GM19035 (cell line): ENCODE results near the gene ZNF385B.

ENCODE experiments used
- ATAC-seq: cut with Tn5 transposase; IDR thresholded peaks from one replicate; pipeline ENCODE4 v1.9.1; 2021; ENCODE audit not compliant: unreplicated experiment

The ZNF385B gene

DNA sequence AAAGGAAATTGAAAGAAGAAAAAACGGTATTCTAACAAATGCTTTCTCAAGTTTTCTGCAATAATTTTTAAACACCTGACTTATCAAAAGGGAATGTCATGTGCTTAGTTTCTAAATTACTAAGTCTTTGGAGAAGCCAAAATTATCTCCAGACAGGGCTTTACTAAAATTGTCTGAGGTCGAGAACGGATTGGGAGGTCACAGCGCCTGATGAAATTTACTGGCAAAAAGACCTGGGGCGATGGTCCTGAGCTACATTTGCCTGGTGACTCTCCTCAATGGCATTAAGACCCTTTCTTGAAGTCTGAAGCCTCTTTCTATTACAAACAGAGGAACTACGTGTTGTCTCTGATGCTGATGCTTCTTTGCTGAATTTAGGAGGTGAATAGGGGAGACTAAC, 305.0 kb downstream of the ZNF385B start:
- no peak for ATAC-seq

DNA sequence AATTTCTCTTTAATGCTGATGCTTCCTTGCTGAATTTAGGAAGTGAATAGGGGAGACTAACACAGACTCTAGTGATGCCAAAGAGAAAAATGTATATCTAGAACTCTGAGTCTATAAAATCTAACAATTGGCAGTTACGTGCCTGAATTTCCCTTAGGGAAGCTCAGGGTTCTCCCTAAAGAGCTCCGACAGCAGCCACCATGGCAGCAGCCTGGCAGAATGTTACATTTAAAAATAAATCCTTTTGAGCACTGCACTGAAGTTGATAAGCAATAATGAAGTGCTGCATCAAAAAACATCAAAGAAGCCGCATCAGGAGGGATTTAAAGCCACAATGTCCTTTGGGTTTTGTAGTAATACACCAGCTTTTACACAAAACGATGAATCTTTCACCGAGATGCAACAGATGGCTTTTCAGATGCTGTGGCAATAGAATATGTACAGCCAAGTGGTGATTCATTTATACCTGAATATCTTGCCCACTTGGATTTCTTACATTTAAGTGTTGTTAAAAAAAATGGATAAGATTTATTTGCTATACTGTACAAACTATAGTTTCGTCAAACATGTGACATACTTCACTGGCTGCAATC, 305.6 kb downstream of the ZNF385B start:
- ATAC-seq = no peak

DNA sequence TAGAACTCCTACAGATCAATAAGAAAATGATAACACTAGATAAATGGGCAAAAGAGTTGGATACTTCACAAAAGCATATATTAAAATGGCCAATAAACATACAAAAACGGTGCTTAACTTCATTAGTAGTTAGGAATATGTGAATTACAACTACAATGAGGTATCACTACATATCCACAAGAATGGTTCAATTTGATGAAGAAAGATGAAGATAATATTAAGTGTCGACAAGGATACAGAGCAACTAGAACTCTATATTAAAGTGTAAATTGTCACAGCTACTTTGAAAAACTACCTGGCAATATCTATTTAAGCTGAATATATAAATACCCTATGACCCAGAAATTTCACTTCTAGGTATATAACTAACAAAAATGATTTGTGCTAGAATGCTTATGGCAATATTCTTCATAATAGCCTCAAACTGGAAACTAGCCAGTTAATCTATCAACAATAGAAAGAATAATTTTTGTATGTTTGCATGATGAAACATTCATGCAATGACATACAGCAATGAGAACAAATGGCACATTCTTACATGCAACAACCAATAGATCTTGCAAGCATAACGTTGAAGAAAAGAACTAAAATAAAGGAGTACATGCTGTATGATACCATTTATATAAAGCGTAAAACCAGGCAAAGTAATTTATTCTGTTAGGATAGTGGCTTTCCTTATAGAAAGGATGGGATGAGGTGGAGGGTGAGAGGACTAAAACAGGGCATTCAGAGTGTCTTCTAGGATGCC, 306.6 kb downstream of the ZNF385B start:
- ATAC-seq = no peak

DNA sequence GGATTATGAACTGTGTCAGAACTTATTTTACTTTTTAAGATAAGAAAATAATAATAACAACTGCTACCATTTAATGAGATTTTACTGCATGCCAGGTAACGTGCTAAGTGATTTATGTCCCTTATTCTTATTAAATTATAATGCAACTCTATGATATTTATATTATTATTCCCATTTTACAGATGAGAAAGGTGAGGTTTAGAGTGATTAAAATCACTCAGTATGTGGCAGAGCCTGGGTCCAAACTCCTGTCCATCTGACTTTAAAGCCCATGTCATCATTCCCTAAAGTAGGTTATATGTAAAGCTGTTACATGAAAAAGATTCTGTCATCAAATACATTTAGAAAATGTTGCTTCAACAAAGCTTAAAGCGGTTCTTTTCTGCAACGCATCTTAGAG, 308.0 kb downstream of the ZNF385B start:
- no peak for ATAC-seq

DNA sequence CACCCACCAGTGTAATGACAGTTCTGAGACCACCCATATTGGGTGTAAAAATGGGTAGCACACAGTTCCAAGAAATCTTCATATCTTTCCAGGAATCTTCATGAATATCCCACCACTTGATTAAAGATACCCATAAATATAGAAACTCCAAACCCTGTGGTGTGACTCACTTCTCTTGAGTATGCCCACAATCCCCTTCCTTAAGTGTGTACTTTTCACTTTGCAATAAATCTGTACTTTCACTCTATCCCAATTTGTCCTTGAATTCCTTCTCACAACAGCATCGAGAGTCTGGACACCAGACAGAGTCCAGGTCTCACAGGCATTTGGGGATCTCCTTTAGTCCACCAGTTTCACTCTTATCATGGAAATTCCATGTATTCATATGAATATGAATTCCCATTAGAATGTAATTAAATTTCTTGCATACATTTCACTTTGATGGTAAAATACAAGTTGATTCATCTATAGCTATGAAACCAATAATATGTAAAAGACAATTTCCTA, 309.8 kb downstream of the ZNF385B start:
- ATAC-seq = no peak

DNA sequence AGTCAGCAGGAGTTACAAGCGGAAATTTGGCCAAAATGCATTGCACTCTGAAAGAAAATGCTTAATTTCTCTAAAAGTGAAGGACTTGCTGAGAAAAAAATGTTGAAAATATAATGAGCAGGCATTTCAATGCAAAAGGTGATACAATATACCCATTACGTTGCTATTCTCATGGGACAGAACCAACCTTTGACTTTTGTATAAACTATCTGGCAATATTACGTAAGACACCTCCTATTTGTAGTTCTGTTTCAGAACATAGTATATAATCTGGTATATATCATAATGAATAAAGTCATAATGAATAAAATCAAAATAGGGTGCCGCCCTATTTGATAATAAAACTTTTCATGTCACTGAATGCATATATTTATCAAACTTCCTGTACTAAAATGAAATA, 310.6 kb downstream of the ZNF385B start:
- no peak for ATAC-seq

DNA sequence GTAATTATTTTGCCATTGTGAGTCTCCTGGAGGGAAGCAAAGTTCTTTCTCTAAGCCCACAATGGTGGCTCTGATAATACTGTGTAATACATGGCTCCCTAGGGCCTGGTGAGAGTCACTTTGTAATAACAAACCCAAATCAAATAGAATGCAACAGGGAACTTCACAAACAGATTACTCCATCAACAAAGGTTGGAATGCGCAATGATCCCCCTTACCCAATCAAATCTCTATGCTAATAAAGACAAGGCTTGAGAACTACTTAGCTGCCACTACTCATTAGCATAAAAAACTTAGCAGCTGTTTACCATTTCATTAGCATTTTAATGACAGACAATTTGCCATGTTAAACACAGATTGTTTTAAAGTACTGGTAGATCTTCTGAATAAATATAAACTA, 311.2 kb downstream of the ZNF385B start:
- no peak for ATAC-seq

DNA sequence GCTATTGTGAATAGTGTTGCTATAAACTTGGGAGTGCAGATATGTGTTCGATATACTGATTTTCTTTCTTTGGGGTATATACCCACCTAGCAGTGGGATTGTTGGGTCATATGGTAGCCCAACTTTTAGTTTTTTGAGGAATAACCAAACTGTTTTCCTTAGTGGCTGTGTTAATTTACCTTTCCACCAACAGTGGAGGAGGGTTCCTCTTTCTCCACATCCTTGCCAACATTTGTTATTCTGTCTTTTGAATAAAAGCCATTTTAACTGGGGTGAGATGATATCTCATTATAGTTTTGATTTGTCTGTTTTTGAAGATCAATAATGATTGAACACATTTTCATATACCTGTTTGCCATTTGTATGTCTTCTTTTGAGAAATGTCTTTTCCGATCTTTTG, 314.8 kb downstream of the ZNF385B start:
- ATAC-seq = no peak

DNA sequence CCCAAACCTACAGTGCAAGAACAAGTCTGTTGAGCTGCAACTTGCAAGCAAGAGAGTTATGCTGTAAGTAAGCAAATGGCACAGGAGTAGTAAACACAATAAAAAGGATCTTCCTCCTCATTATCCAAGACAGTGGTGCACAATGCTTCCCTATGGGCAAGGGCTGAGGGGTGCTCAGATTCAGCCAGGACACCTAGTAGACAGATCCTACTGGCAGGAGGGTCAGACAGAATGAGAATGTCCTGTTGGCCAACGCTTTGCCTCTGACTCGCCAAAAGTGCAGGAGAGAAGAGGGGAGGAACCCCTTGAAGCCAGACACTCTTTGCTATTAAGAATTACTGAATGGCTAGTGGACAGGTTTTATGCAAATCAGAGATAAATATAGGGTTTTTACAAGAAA, 316.4 kb downstream of the ZNF385B start:
- ATAC-seq = no peak

DNA sequence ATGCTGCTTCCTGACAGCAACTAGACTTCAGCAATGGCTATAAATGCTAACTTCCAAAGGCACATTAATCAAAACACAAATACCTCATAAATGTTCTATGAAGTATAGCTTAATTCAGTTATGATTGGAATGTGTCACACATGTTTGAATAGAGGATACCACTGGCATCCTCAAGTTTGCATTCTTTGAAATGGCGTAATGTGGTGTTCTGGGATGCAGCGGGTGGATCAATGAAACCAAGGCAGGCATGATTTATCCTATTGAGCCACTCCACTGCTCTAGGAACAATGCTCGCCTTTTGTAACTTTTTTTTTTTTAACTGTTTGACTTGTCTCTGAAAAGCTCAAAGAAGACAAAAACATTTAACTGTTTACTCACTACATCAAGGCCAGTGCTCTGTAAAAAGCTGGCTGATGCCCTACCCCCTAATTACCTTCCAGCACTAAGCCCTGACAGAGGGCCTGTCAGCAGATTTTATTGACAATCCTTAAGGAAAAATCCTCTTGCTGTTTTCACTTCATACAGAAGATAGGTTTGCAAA, 318.0 kb downstream of the ZNF385B start:
- ATAC-seq = no peak

DNA sequence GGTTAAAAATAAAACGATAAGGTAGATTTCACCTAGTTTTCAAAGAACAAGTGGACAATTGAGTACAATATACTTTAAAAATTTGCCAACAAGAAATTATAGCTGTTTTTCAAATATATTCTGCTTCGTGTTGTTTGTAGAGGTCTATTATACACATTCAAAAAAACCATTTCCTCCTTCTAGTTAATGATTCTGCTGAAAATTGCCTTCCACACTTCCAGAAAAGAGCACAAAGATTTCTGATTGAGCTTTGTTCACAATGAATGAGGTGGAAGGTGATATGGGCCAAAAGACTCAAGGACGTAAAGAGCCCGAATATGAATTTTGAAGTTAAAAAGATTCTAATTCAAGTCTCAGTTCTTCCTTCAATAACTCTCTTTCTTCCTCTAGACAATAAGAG, 319.8 kb downstream of the ZNF385B start:
- ATAC-seq = no peak

DNA sequence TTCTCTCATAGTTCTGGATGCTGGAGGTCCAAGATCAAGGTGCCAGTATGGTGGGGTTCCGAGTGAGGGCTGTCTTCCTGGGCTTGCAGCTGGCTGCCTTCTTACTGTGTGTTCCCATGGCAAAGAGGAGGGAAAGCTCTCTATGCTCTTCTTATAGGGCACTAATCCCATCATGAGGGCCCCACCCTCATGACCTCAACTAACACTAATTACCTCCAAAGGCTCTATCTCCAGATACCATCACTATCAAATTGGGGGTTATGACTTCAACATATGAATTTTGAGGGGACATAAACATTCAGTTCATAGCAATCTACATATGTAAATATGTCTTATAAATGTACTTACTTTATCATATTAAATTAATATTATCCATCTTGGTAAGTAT, 322.3 kb downstream of the ZNF385B start:
- ATAC-seq = no peak

DNA sequence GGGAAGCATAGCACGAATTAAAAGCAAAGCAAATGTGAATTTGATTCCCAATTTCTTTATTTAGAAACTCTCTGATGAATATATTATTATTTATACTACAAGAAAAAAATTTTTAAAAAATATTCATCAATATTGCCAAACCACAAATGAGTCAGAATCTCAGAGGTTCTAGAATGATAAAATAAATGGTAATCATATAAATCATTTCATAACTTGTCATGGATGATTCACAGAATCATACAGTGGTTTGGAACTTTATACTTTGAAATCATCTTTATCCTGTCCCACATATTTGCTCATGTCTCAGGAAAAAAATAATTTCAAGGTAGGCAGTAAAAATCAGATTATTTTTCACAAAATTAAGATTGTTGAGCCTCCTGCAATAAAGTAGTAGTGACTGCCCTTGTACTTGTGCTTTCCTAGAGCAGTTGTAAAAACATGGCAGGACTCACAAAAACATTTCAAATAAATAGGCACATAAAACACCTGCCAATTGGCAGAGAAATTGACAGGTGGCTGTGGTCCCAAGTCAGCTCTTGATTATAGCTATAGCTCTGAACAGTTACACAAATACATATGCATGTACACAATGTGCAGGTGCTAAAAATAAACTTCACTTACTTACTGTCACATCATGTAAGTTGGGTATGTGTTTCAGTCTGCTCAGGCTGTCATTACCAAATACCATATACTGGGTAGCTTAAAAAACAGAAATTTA, 322.8 kb downstream of the ZNF385B start:
- ATAC-seq = no peak

DNA sequence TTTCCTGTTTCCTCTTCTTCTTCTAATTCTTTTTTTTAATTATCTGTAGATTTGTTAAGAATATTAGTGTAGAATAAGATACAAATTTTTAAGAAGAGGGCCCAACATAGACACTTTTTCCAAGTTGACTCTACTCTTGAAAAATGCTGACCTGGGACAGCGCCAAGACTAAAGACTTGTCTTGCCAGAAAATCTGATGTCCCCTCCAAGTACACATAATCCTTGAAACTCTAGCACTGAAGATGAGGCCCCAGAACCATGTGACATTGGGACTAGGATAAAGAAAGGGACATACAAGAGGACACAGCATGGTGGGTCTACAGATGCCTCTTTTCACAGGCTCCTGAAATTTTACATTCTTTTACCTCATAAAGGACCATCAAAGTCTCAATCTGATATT, 325.2 kb downstream of the ZNF385B start:
- no peak for ATAC-seq

DNA sequence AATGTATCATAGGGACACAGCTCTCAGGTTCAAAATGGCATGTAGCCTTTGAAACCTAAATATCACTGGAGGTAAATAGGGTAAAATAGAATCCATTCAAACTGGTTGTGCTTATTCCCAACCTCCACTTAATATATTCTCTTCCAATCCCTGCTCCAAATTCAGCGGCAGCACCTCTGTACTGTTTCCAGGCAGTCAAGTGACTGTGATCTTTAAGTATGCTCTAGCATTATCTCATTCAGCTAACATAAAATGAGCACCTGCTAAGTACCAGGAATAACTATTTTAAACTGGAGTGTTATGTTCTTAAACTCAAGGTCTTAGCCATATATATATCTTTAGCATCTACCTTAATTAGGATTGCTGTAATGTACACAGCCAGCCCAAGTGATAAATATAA, 327.5 kb downstream of the ZNF385B start:
- no peak for ATAC-seq

DNA sequence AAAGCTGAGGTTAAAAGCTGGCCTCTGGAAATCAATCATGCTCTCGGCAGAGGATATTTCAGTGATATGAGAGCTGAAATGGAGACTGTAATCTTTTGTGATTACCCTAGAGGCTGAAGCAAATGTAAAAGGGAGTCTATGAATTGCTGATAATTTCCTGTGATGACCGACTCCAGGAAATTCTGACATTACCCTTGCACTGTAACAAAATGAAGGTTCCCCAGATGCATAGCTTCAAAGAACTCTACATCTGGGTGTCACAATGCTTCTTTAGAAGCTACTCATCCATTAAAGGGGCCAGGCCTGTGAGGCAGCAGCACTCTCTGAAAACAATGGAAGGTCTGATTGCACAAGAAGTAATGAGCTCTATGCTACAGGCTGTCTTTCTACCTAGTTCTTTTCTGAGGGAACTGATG, 328.5 kb downstream of the ZNF385B start:
- no peak for ATAC-seq

DNA sequence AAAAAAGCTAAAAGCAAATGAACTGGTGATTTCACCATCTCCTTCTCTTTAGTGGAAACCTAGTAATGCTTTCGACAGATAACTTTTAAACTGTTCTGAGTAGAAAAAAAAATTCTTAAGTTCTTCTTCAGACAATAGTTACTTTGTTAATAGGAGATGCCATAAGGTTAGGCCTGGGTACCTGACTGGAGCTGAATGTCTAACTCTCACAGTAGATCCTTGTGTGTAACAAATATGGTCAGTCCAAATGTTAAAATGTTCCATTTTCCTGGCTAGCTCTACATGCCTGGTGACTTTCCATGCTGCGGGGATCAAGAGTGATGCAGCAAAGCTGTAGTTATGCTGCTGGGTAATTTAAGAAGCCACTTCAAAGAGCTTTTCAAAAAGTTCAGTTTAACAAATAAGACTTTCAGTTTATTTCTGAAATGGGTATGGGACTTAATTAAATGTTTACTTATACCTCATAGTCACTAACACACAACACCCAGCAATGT, 332.8 kb downstream of the ZNF385B start:
- ATAC-seq = no peak

DNA sequence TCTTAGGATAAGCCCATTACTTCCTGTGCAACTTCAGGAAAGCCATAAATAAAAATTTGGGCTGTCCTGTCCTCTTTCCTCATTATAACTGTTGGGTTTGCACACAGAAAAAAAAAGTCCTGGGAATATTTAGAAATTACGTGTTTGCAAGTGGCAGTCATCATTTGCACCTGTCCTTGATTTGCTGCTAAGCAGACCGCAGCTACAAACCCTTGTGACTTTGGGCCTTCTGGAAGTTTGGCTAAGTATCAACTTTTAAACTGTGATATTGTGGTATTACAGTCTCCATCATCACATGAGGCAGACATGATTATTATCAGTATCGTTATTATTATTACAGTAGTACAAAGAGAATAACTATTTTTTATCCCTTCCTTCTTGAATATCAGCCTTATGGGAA, 336.1 kb downstream of the ZNF385B start:
- no peak for ATAC-seq

DNA sequence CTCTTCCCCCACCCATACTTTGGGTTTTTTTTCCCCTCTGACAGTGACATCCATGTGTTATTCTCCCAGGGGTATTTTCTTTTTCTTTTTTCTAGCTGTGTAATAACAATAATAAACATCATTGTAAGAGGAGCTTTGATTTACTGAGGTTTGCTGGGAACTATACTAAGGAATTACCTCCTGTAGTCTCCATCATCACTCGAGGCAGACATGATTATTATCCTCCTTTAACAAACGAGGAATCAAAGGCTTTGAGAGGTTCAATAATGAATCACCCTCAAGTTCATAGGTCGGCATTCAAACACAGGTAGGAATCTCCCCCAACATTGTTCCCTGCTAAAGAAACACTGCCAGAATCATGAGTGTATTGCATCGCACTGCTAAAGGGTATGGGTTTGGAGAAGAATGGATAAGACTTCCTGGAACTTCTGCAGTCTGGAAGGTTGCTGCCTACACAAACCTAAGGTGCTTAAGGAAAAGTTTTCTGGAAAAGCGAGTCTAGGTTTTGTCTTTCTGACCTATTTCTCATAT, 336.5 kb downstream of the ZNF385B start:
- ATAC-seq = no peak

DNA sequence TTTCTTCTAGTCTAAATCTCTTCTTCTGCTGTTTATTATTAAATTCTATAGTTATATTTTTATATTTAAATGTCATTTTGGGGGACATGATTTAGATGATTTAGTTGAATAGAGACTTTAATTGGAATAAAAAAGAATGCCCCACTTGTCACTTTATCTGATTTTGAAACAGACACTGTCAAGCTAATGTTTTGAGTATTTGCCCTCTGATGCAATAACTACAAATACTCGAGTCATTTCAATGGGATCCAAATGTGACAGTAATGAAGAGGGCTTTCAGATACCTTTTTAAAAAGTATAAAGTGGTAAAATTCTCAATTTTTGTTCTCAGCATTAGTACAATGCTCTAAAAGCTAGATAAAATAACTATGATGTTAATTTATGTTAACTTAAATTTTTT, 339.5 kb downstream of the ZNF385B start:
- no peak for ATAC-seq

DNA sequence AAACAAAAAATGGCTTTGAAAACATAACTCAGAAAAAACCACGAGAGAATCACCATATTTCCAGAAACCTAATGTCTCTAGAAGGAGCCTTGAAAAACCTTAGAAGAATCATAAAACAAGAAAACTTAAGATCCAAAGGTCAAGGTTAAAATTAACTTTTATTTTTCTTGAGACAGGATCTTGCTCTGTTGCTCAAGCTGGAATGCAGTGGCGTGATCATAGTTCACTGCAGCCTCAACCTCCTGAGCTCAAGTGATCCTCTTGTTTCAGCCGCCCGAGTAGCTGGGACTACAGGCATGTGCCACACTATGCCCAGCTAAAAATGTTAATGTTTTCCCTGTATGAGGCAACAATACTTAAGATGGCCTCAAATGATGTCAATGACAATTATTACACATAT, 342.6 kb downstream of the ZNF385B start:
- no peak for ATAC-seq
